Transverse colon (tissue), 4 donors: Measurements from ENCODE around the gene ADCY2.

Experiments used
- CTCF ChIP-seq, 5 experiments: fragments of 200-600 bp in 3 of 5; fragments of 450-650 bp in 2 of 5; sonication (generic) in 3 of 5; IDR thresholded peaks; 1 replicate in 2 of 5; 2 replicates in 3 of 5; pipeline ENCODE4 v1.5.1; 2016 to 2017; ENCODE audit warnings: antibody characterized with exemption in 5 of 5, inconsistent platforms in 3 of 5, mild to moderate bottlenecking in 2 of 5, moderate library complexity in 1 of 5
- POLR2A ChIP-seq: fragments of 450-650 bp; IDR thresholded peaks from one replicate; pipeline ENCODE4 v1.6.1; 2016; ENCODE audit warnings: antibody characterized with exemption, mild to moderate bottlenecking, moderate library complexity
- POLR2AphosphoS5 ChIP-seq, 3 donors: sonication (generic); formaldehyde crosslinking; IDR thresholded peaks; one replicate each; pipeline ENCODE4 v1.6.1; 2016; ENCODE audit warnings: antibody characterized with exemption in 3 of 3

GRCh38 chr5:7801891-7802614, 406.1 kb downstream of the ADCY2 start:
- TF ChIP-seq CTCF (IDR thresholded peaks at IDR 0.05) (no peak), POLR2A (no peak), POLR2AphosphoS5 (IDR thresholded peaks at IDR 0.05) (no peak)
